ENCODE results near the gene ADAMTS15.

ADAMTS15 gene

GRCh38 chr11:130518164-130518680, 69.8 kb downstream of the ADAMTS15 start:
- DNase-seq: no peak

GRCh38 chr11:130519128-130519932, 70.9 kb downstream of the ADAMTS15 start:
- DNase-seq: no peak

- no peak for DNase-seq
Measured at GRCh38 chr11:130520271-130520671, 71.8 kb downstream of the ADAMTS15 start.

- DNase-seq: no peak
Measured at GRCh38 chr11:130522284-130522961, 74.0 kb downstream of the ADAMTS15 start.

- DNase-seq: no peak
Measured at GRCh38 chr11:130523166-130523565, 74.7 kb downstream of the ADAMTS15 start.

GRCh38 chr11:130523609-130524008, 75.2 kb downstream of the ADAMTS15 start:
- no peak for DNase-seq

- no peak for DNase-seq
Measured at GRCh38 chr11:130524132-130524790, 75.8 kb downstream of the ADAMTS15 start.

GRCh38 chr11:130525307-130525706, 76.9 kb downstream of the ADAMTS15 start:
- no peak for DNase-seq

Measured in CD4-positive, alpha-beta T cell treated with Interferon alpha-2 for 1 hour (primary cell).